ENCODE measurements around the gene ITPKB. TPM values are rescaled to one million over a fixed set of nuclear protein-coding genes. Genes with fewer than 3 reads are reported as not detected.

ITPKB gene
- total RNA-seq, 1 donor from 2014 or later, result 9.8 TPM

DNA sequence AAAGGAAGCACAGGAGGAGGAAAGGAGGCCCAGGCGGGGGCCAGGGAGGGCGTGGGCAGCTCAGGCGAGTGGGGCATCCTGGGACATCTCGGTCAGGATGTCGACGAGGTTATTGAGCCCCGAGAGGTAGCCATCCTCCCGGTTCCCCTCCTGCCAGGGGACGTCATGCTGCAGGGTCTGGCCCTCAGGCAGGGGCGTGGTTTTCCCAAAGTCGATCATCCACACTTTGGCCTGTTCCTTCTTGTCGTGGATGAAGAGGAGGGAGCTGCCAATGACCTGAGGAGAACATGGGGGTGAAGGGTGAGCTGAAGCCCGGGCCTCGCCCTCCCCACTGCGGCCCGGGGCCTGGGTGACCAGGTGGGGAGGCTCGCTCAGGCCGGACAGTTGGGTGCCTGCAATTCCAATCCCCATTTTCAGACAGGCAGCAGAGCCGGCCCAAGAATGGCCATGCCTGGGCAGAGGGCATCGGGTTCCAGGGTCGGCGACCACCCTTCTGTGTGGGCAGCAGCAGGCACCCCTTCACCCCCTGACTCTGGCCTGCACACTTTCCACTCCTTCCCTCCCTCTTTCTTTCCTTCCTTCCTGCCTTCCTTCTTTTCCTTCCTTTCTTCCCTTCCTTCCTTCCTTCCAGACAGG, 104.4 kb downstream of the ITPKB start:
- DNase-seq (ENCODE audit: low spot score, unreplicated experiment), result no peak
- H3K4me3 Mint-ChIP-seq (ENCODE audit: low read depth), result no peak overlapping the region
- TF ChIP-seq, protein P1, sequence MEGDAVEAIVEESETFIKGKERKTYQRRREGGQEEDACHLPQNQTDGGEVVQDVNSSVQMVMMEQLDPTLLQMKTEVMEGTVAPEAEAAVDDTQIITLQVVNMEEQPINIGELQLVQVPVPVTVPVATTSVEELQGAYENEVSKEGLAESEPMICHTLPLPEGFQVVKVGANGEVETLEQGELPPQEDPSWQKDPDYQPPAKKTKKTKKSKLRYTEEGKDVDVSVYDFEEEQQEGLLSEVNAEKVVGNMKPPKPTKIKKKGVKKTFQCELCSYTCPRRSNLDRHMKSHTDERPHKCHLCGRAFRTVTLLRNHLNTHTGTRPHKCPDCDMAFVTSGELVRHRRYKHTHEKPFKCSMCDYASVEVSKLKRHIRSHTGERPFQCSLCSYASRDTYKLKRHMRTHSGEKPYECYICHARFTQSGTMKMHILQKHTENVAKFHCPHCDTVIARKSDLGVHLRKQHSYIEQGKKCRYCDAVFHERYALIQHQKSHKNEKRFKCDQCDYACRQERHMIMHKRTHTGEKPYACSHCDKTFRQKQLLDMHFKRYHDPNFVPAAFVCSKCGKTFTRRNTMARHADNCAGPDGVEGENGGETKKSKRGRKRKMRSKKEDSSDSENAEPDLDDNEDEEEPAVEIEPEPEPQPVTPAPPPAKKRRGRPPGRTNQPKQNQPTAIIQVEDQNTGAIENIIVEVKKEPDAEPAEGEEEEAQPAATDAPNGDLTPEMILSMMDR (IDR thresholded peaks at IDR 0.05; ENCODE audit: unreplicated experiment), result no peak
- peaks cover 2% of the 10 kb centered on the region for H3K36me3 Mint-ChIP-seq (ENCODE audit: insufficient read depth)
- no peaks in the 10 kb centered on the region for H3K4me1 Mint-ChIP-seq (ENCODE audit: low read depth)
- H3K9me3 Mint-ChIP-seq (ENCODE audit: low read depth), result no peaks in the 10 kb centered on the region
- H3K27ac Mint-ChIP-seq, result peak overlapping the region; percentile 52
- H3K27me3 Mint-ChIP-seq, result no peaks in the 10 kb centered on the region

DNA sequence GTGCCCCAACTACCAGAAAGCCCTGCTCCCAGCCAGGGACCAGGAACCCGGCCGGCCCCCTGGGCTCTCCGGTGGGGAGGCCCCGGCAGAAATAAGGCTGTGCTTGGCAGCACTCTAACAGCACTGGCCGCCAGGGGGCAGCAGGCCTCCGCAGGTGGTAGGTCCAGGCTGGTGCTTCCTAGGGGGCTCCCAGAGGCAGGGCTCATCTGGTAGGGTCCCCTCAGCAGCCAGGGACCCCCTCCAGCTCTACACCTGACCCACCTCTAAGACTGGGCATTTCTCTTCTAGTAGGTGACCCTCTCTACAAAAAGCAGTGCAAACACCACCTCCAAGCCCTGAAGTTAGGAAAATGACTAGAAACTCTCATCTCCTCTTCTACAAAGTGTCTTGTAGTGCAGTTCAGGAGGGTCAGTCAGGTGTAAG, 104.9 kb downstream of the ITPKB start:
- TF ChIP-seq, protein P1 (IDR thresholded peaks at IDR 0.05; ENCODE audit: unreplicated experiment), result peak; percentile 98

DNA sequence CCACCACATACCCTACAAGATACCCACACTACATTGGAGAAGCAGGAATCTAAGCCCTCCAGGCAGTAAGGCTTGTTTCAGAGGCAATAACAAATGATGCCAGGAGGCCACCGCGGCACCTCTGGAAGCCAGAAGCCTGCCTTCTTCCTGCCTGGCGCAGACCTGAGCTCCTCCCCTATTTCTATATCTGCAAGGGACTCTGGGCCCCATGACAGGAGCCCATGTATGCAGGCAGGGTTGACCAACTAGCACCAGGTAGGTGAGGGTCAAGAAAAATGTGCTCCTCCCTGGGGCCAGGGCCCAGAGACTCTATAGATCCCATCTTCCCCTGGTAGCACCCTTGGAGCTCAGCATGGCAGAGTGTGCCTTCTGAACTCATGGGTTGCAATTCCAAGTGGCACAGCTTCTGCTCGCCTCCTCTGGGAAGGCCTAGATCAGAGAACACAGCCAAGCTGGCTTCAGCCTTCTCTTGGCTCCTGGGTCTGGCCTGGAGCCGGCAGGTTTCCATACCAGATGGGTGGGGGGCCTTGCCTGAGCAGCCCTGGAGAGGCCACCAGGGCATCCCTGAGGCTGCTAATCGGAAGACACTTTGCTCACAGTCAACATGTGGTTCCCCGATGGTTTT, 105.4 kb downstream of the ITPKB start:
- Mint-ChIP-seq H3K4me3 (ENCODE audit: low read depth) (no peak overlapping the region), H3K27me3 (no peaks in the 10 kb centered on the region), H3K9me3 (ENCODE audit: low read depth) (no peaks in the 10 kb centered on the region), H3K36me3 (ENCODE audit: insufficient read depth) (peaks cover 2% of the 10 kb centered on the region), H3K4me1 (ENCODE audit: low read depth) (no peaks in the 10 kb centered on the region), H3K27ac (no peak overlapping the region)
- TF ChIP-seq, protein P1 (IDR thresholded peaks at IDR 0.05; ENCODE audit: unreplicated experiment), result no peak
- DNase-seq (ENCODE audit: low spot score, unreplicated experiment), result no peak

More for the DNA sequence above, 104.9 kb downstream of the ITPKB start:
- DNase-seq (ENCODE audit: low spot score, unreplicated experiment), result peak; percentile 74
- H3K36me3 Mint-ChIP-seq (ENCODE audit: insufficient read depth), result peaks cover 2% of the 10 kb centered on the region
- H3K27ac Mint-ChIP-seq, result no peak overlapping the region
- H3K4me1 Mint-ChIP-seq (ENCODE audit: low read depth), result no peaks in the 10 kb centered on the region
- no peaks in the 10 kb centered on the region for H3K9me3 Mint-ChIP-seq (ENCODE audit: low read depth)
- no peaks in the 10 kb centered on the region for H3K27me3 Mint-ChIP-seq
- H3K4me3 Mint-ChIP-seq (ENCODE audit: low read depth), result no peak overlapping the region

DNA sequence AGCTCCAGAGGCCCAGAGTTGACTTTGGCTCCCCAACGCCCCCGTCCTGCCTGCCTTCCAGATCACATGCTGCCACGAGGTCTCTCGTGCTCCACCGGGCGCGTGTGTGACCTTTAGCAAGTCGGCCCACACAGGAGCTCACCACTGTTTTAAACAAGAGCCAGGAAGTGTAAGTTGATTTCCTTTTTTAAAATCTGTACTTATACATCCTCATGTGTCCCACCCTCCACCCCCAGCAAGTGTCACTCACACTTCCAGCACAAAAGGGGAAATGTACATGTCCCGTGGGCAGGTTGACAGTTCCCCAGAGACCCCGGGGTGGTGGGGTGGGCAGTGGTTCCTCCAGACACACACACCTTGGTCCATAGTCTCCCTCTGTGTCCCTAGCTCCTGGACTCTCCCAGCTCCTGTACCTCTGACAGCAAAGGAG, 106.1 kb downstream of the ITPKB start:
- Mint-ChIP-seq H3K27ac (no peak overlapping the region), H3K27me3 (no peaks in the 10 kb centered on the region), H3K4me1 (ENCODE audit: low read depth) (no peaks in the 10 kb centered on the region), H3K4me3 (ENCODE audit: low read depth) (no peak overlapping the region), H3K9me3 (ENCODE audit: low read depth) (no peaks in the 10 kb centered on the region), H3K36me3 (ENCODE audit: insufficient read depth) (peaks cover 2% of the 10 kb centered on the region)
- TF ChIP-seq, protein P1 (IDR thresholded peaks at IDR 0.05; ENCODE audit: unreplicated experiment), result no peak
- DNase-seq (ENCODE audit: low spot score, unreplicated experiment), result no peak

DNA sequence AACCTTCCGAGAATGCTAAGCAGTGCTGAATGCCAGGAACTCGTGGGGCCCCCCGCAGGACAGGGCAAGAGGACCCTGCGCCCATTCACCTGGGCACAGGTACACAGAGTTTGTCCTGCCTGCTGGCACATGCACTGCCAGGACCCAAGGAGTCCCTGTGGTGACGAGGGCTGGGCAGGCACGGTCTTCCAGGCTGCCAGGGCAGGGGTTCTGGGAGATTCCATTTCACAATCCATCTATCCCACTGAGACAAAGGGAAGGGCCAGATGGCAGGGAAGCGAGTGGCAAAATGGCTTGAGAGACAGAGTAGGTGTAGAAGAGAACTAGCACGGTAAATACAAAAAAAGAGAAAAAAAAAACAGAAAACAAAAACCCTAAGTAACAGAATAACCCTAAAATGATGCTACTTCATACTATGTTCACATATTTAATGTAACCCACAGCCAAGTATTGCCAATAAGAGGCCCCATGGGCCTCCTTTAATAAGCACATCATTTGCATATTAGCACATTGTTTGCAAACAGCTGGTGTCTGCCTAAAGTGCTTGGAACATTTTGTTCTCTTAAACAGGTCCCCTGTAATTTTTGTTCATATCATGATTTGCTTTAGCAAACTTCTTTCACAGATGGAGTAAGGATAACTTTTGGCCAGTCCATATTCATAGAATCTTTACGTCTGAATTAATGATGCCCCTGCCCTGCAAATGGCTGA, 106.8 kb downstream of the ITPKB start:
- H3K4me3 Mint-ChIP-seq (ENCODE audit: low read depth), result no peak overlapping the region
- TF ChIP-seq, protein P1 (IDR thresholded peaks at IDR 0.05; ENCODE audit: unreplicated experiment), result no peak
- peaks cover 5% of the 10 kb centered on the region for H3K27me3 Mint-ChIP-seq
- peak overlapping the region; percentile 56 for H3K27ac Mint-ChIP-seq
- H3K4me1 Mint-ChIP-seq (ENCODE audit: low read depth), result no peaks in the 10 kb centered on the region
- peaks cover 2% of the 10 kb centered on the region for H3K36me3 Mint-ChIP-seq (ENCODE audit: insufficient read depth)
- H3K9me3 Mint-ChIP-seq (ENCODE audit: low read depth), result no peaks in the 10 kb centered on the region
- no peak for DNase-seq (ENCODE audit: low spot score, unreplicated experiment)
